Stimulated activated CD8-positive, alpha-beta memory T cell treated with anti-CD3 and anti-CD28 coated beads, Interleukin-4, amount 100 ng/mL, for 1 hour (primary cell): Measurements from ENCODE around the gene SYT11.
"Not testable (repeated sequence)": the region's sequence is repeated elsewhere in the genome, so short reads cannot be mapped to it uniquely, and the experiment has no call there.

ENCODE experiments used
- DNase-seq, 2 donors: peaks; one replicate each; pipeline ENCODE4 v3.0.0-alpha.2; 2020; ENCODE audit warnings: low read depth in 2 of 2, low spot score in 1 of 2

SYT11 gene, protein sequence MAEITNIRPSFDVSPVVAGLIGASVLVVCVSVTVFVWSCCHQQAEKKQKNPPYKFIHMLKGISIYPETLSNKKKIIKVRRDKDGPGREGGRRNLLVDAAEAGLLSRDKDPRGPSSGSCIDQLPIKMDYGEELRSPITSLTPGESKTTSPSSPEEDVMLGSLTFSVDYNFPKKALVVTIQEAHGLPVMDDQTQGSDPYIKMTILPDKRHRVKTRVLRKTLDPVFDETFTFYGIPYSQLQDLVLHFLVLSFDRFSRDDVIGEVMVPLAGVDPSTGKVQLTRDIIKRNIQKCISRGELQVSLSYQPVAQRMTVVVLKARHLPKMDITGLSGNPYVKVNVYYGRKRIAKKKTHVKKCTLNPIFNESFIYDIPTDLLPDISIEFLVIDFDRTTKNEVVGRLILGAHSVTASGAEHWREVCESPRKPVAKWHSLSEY

DNA sequence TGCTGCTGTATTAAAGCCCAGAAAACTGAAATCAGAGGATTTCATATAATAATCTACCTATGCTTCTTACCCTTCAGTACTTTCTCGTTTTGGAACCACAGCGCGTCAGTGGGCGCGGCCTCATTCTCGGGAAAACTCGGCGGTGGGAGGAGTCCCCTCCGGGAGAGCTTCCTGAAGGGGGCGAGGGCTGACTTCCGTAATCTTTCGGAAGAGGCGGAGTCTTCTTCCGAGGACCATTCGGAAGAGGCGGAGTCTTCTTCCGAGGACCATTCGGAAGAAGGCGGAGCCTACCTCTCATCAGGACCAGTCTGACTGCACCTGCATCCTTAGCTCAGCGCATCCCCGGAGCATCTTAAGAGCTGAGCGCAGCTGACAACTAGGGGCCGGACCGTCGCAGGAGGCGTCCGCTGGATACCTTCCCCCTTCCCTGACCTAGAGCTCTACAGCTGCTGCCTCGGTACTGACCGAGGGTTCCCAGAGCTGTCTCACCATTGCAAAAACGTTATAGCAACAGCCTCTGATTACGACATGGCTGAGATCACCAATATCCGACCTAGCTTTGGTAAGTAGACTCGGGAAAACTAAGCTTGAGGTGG is at the start of gene SYT11:
SYT11 (plus strand) TSS at position 334 of the 596 bp plus-strand sequence; CDS start at position 529, 195 bp downstream.
- peak; percentile 75 to 83 for DNase-seq

DNA sequence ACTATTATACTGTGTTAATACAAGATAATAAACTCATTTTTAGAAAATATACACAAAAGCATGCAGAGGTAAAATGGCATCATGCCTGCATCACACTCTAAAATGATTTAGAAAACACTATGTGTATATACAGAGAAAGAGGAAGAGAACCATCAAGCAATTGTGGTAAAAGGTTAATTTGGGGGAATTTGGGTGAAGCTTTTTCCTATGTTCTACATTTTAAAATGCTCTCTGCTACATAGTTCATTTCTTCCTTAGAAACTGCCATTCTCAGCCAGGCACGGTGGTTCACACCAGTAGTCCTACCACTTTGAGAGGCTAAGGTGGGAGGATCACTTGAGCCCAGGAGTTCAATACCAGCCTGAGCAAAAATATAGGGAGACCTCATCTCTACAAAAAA is 46.5 kb upstream of the SYT11 start:
- no peak for DNase-seq

DNA sequence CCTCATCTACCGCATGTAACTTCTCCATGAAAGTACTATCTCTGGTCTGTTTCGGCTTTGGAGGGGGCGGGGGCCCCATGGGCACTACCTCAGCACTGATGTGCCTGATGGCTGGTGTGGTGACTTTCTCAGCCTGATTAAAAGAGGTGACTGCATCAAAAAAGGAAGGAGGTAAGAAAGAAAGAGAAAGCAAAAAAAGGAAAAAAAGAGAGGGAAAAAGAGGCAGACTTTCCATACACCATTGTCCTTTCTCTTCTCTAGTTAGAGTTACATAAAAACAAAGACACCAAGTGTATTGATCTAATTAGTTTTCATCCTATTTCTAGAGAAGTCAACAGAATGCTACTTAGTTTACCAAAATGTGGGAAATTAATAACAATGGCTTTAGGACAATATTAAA is 45.7 kb upstream of the SYT11 start:
- DNase-seq, result no peak

DNA sequence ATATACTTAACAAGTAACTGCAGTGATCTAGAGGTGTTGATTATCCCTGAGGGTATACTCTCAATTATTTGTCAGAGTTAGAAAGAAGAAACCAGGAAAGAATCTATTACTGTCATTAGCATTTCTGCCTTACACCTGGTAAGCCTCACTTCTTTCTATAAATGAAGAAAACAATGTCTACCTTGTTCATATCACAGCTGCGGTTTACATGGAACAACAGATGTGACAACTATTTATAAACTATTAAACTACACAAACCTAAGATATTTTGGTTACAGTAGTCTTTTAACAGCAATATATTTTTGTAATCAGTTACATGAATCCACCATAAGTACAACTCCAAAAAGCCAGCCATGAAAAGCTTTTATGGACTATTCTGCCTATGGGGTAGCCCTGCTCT is 43.0 kb upstream of the SYT11 start:
- no peak for DNase-seq

DNA sequence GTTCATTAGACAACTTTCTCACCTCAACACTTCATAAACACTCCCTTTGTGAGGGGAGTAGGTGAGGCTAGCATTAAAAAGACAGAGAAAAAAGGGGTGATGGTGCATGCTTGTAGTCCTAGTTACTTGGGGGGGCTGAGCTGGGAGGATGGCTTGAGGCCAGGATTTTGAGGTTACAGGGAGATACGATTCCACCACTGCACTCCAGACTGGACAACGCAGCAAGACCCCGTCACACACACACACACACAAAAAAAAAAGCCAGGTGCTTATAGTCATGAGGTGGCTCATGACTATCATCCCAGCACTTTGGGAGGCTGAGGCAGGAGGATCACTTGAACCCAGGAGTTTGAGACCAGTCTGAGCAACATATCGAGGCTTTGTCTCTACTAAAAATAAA is 31.9 kb upstream of the SYT11 start:
- DNase-seq, result no peak

DNA sequence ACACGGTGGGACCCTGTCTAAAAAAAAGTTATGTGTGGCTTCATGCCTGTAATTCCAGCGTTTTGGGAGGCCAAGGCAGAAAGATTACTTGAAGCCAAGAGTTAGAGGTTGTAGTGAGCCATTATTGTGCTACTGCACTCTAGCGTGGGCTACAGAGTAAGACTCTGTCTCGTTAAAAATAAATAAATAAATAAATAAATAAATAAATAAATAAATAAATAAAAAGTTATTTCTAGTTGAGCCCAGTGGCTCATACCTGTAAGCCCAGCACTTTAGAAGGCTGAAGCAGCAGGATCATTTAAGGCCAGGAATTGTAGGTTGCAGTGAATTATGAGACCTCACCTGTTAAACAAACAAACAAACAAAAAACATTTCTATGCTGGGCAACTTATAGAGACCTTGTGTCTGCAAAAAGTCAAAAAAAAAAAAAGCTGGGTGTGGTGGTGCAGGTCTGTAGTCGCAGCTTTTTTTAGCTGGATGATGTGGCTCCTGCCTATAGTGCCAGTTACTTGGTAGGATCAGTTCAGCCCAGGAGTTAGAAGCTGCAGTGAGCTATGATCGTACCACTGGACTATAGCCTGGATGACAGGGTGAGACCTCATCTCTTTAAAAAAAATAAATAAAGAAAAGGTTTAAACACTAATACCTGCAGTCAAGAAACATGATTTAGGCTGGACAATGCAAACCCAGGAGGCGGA is 27.9 kb upstream of the SYT11 start:
- DNase-seq, result no peak

DNA sequence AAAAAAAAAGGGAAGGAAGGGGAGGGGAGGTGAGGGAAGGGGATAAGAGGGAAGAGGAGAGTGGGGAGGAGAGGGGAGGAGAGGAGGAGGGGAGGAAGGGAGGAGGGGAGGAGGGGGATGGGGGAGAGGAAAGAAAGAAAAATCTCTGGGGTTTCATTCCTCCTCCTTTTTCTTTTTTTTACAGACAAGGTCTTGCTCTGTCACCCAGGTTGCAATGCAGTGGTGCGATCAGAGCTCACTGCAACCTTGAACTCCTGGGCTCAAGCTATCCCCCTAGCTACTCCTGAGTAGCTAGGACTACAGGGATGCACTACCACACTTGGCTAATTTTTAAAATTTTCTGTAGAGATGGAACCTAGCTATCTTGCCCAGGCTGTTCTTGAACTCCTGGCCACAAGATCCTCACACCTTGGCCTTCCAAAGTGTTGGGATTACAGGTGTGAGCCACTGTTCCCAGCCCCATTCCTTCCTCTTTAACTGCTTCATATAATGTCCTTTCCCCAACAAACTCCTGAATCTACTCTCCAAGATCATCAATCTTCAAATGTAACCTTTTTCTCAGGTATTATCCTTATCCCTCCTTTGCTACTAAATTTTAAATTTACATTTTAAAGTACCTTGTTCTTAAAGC is 25.6 kb upstream of the SYT11 start:
- DNase-seq, result no peak

DNA sequence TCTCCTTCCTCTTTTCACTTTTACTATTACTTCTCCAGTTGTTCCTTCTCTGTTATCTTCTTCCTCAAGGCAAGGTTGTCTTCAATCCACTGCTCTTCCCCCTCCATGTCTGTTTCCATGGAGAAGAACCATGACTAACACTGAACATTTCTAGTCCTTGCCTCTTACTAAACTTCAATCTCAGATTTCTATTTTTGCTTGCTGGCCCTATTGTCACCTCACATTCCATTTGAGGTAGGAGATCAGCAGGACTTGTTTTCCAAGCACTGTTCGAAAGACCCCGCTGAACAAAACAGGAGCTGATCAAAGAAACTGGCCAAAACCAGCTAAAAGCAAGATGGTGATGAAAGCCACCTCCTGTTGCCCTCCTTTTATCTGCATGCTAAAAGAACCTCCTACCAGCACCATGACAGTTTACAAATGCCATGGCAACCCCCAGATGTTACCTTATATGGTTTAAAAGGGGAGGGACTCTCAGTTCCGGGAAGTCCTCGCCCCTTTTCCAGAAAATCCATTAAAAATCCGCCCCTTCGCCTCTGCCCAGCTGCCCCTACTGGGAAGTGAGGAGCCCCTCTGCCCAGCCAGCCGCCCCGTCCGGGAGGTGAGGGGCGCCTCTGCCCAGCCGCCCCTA is 25.0 kb upstream of the SYT11 start:
- no peak for DNase-seq

DNA sequence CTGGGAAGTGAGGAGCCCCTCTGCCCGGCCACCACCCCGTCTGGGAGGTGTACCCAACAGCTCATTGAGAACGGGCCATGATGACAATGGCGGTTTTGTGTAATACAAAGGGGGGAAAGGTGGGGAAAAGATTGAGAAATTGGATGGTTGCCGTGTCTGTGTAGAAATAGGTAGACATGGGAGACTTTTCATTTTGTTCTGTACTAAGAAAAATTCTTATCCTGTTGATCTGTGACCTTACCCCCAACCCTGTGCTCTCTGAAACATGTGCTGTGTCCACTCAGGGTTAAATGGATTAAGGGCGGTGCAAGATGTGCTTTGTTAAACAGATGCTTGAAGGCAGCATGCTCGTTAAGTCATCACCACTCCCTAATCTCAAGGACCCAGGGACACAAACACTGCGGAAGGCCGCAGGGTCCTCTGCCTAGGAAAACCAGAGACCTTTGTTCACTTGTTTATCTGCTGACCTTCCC is 24.4 kb upstream of the SYT11 start:
- DNase-seq, result not testable (repeated sequence)

DNA sequence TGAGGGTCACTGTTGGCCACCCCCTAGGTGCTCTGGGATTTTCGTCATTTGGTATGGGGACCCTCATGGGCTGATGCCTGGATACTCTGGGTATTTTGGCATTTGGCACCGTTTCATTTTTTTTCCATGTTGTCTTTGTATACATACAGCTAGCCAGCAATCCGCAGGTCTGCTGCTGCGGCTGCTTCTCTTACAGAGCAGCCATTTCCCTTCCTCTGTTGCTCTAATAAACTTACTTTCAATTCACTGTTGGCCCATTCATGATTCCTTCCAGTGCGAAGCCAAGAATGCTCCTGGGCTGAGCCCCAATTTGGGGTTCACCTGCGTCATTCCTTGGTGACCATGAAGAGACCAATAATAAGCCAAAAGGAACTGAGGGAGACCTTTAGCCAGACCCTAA is 23.8 kb upstream of the SYT11 start:
- DNase-seq, result no peak

DNA sequence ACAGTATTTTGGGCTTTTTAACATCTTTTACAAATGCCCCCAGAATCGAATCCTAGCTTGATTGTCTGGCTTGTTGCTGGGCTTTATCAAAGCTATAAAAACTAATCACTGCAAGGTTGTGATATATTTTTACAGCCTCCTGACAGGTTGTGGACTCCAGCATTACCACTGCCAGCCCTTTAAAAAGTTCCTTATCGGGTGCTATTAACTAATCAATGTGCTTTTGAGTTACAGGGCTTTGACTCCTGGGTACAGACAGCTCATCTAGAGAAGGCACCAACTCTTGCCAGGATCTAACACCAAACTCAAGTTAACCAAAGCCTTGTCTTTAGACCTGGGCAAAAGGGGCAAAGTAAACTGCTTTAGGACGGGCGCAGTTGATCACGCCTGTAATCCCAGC is 19.0 kb upstream of the SYT11 start:
- DNase-seq, result no peak

DNA sequence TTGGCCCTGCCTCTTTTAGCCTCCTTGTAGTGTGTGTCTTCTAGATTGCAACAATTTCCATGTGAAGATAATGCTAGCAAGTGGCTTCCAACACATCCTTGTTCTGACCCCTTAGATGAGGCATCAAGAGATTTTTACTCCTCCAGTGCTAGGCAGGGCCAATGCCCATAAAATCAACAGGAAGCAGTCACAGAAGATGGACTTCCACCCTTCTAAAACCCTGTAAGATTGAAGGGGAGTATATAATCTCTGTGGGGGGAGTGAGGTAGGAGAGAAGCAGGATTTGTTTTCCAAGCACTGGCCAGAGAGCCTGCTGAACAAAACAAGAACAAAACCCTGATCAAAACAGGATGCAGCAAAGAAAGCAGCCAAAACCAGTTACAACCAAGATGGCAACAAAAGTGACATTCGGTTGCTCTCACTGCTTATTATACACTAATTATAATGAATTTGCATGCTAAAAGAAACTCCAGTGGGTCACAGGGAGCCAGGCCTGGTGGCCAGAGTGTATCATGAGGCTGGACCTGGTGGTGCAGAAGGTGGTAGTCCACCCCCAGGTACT is 14.4 kb upstream of the SYT11 start:
- DNase-seq, result no peak

DNA sequence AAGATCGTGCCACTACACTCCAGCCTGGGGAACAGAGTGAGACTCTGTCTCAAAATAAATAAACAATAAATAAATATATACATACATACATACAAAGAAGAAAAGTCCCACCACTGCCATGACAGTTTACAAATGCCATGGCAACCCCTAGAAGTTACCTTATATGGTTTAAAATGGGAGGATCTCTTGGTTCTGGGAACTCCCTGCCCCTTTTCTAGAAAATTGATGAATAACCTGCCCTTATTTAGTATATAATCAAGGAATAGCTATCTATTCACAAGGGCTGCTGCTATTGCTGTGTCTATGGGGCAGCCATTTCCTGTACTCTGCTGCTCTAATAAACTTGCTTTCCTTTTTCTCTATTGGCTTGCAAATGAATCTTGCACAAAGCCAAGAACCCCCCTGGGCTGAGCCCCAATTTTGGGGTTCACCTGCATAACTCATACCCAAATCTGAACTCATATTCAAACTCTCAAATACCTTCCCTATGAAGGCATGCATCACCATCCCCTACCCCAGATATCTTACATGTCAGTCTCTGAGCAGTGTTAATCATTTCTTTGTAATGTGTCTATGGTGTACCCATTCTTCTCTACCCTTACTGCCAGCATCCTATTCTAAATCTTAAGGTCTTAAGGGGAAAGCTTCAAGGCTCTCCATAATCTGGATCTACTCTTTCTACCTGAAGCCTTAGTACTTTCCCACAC is 11.4 kb upstream of the SYT11 start:
- no peak for DNase-seq

DNA sequence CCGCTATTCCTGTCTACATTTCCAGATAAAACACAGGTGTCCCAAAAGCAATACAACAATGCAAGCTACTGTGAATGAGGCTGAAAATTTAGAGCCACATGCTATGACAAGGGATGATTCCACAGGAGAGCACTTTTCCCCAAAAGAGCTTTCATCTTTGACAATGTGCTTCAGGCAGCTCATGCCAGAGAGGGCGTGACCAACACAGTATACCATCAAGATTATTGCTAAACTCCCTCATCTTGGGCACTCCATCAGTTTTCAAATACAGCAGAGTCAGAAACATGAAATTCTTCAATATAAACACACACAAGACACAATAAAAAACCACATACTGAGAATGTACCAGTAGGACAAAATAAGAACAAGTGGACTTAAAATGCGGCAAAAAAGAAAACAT is 9.0 kb upstream of the SYT11 start:
- DNase-seq, result no peak

DNA sequence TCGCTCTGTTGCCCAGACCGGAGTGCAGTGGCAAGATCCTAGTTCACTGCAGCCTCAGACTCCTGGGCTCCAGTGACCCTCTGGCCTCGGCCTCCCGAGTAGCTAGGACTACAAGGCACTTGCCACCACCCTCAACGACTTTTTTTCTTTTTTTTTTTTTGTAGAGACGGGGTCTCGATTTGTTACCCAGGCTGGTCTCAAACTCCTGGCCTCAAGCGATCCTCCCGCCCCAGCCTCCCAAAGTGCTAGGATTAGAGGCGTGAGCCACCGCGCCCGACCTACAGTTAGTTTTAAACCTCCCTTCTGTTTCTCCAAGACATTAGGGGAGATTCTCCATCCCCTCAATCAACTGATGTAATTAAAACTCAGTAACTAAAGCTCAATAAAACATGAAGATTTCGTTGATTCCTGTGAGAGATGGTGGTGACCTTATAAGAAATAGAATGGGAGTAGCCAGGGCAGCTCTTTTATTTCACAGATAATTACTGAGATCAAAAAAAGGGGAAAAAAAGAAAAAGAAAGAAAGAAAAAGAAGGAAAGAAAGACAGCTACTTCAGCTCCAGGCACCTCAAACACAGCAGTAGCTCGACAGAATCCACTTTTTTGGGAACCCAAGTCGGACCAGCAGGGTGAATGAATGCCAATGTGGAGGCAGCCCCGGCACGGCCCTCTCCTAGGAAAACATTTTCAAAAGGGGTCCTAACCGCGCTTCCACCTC is 3.0 kb upstream of the SYT11 start:
- no peak for DNase-seq

DNA sequence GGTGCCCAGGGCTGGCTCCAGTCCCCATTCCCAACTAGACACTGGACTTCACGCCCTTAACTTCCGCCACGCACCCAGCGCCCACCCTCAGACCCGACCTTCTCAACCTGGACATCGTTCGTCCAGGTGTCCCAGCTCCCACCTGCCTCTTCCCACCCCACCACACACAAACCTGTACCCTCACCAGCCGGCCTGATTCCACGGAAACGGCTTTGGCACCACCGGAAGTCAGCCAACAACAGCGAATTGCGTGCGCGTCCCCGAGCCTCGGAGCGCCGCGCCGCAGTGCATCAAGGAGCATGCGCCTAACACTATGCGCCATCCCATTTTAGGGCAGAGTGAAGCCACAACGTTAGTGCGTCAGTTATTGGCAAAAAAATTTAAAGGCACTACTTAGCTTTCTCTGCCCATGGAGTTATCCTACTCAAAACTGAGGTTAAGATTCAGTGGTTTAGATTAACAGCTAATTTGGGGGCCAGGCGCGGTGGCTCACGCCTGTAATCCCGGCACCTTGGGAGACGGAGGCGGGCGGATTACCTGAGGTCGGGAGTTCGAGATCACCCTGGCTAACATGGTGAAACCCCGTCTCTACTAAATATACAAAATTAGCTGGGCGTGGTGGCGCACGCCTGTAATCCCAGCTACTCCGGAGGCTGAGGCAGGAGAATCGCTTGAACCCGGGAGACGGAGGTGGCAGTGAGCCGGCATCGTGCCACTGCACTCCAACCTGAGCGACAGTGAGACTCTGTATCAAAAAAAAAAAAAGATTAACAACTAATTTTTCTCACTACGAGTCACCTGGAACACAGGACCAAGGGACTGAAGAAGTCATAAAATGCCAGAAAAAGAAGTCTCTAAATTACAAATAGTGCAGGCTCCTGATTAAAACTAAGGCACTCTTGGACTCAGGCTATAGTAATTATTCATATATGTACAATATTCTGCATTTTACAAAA is 2.1 kb upstream of the SYT11 start, which contains the start of gene GON4L:
GON4L (minus strand) TSS at position 240 of the 956 bp plus-strand sequence. CDS start 3,434 bp downstream, outside the sequence.
- peak; percentile 75 to 81 for DNase-seq

DNA sequence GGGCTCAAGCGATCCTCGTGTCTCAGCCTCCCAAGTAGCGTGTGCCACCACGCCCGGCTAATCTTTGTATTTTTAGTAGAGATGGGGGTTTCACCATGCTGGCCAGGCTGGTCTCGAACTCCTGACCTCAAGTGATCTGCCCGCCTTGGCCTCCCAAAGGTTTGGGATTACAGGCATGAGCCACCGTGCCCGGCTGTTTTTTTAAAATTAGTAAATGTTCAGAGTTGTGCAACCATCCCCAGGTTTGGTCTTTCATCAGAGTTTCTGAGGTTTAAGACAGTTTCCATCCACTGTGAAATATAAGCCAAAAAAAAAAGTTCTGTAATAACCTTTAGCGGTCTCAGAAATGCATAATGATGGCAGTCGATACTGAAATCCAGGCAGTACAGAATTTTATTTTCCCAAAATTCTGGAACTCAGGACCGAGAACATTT is 550 bp upstream of the SYT11 start:
- no peak for DNase-seq
